ENCODE data around the gene DCXR. TPM values are rescaled to one million over a fixed set of nuclear protein-coding genes. Genes with fewer than 3 reads are reported as not detected.

Gene DCXR
- total RNA-seq, 4 donors from 2014 or later = 130 to 296 (median 223) TPM

GRCh38 chr17:82036634-82037091 lies 834 bp downstream of the DCXR start:
- intact Hi-C loops (cut with DNase I; ENCODE audit: low total_unique reads) = loop anchor here (1.0 to 5.0 kb wide), 3 partner anchors 13 to 201 kb away; partner anchors contain the start of genes FASN and LRRC45

GRCh38 chr17:82035956-82036633 lies 1.4 kb downstream of the DCXR start:
- TF ChIP-seq CTCF (IDR thresholded peaks at IDR 0.05 in 4 of 5, conservative IDR thresholded peaks at IDR 0.05 in 1 of 5) (no peak), POLR2A (IDR thresholded peaks at IDR 0.05) (no peak)
- peaks cover 8 to 11% (median 10%) of the 10 kb centered on the region in 3 donors for H3K27me3 ChIP-seq
- in situ Hi-C loops (cut with MboI; ENCODE audit: low sequenced_read_pairs in 4 of 4) (loop anchor here (10.0 to 25.0 kb wide), 2 partner anchors 101 to 119 kb away; no protein-coding TSS in a partner anchor), intact Hi-C loops (cut with DNase I; ENCODE audit: low total_unique reads) (loop anchor here (5.0 kb wide), 1 partner anchor 201 kb away; no protein-coding TSS in a partner anchor)
- peak overlapping the region; percentile 85 to 99 (median 95) for H3K27ac ChIP-seq
- H3K4me1 ChIP-seq = peaks cover 9 to 26% of the 10 kb centered on the region in 2 donors
- peak overlapping the region; percentile 63 to 89 (median 78) for H3K4me3 ChIP-seq
- H3K36me3 ChIP-seq = peaks cover 3 to 16% of the 10 kb centered on the region in 2 donors
- ATAC-seq (no peak), DNase-seq (peak in 1 of 2 donors; percentile 60)
- H3K9me3 ChIP-seq = no peaks in the 10 kb centered on the region

More at GRCh38 chr17:82036634-82037091, 834 bp downstream of the DCXR start:
- H3K27me3 ChIP-seq = peaks cover 7 to 11% (median 10%) of the 10 kb centered on the region in 3 donors
- in situ Hi-C loops (cut with MboI; ENCODE audit: low sequenced_read_pairs in 4 of 4) = loop anchor here (10.0 to 25.0 kb wide), 2 partner anchors 101 to 118 kb away; no protein-coding TSS in a partner anchor
- H3K27ac ChIP-seq = peak overlapping the region; percentile 85 to 99 (median 95)
- no peak for ATAC-seq
- H3K9me3 ChIP-seq = no peaks in the 10 kb centered on the region
- H3K4me1 ChIP-seq = peaks cover 9 to 25% of the 10 kb centered on the region in 2 donors
- H3K36me3 ChIP-seq = peaks cover 3 to 16% of the 10 kb centered on the region in 2 donors
- H3K4me3 ChIP-seq = peak overlapping the region; percentile 63 to 89 (median 78)
- no peak for DNase-seq
- TF ChIP-seq CTCF (IDR thresholded peaks at IDR 0.05 in 4 of 5, conservative IDR thresholded peaks at IDR 0.05 in 1 of 5) (no peak), POLR2A (IDR thresholded peaks at IDR 0.05) (no peak)

- in situ Hi-C loops (cut with MboI; ENCODE audit: low sequenced_read_pairs in 4 of 4) = loop anchor here (10.0 to 25.0 kb wide), 2 partner anchors 102 to 119 kb away; no protein-coding TSS in a partner anchor
Measured at GRCh38 chr17:82035488-82035887, 2.0 kb downstream of the DCXR start.

More at GRCh38 chr17:82035488-82035887, 2.0 kb downstream of the DCXR start:
- Histone ChIP-seq H3K4me1 (peaks cover 12 to 32% of the 10 kb centered on the region in 2 donors), H3K27me3 (peaks cover 10 to 14% (median 11%) of the 10 kb centered on the region in 3 donors), H3K27ac (peak overlapping the region in 3 of 4 donors; percentile 85 to 99 (median 92)), H3K4me3 (no peak overlapping the region), H3K36me3 (peaks cover 3 to 16% of the 10 kb centered on the region in 2 donors), H3K9me3 (no peaks in the 10 kb centered on the region)
- TF ChIP-seq POLR2A (IDR thresholded peaks at IDR 0.05) = no peak
- TF ChIP-seq CTCF (IDR thresholded peaks at IDR 0.05 in 4 of 5, conservative IDR thresholded peaks at IDR 0.05 in 1 of 5) = no peak
- no peak for ATAC-seq
- DNase-seq = no peak
- intact Hi-C loops (cut with DNase I; ENCODE audit: low total_unique reads) = loop anchor here (5.0 kb wide), 1 partner anchor 202 kb away; no protein-coding TSS in a partner anchor

Data from gastrocnemius medialis (tissue), 4 donors.